Measurements from ENCODE around the gene KIZ. TPM values are rescaled to one million over a fixed set of nuclear protein-coding genes. Genes with fewer than 3 reads are reported as not detected.

The KIZ gene
- total and polyA plus RNA-seq, 2 experiments from 2014 or later = 58.3 to 63.6 TPM

- ATAC-seq = peak; percentile 7
- H3K9me3 Mint-ChIP-seq = no peaks in the 10 kb centered on the region
- Histone ChIP-seq H3K79me2 (replicated peaks; ENCODE audit: insufficient read depth) (no peaks in the 10 kb centered on the region; the same call in 1 of the 2 replicates), H3K4me1 (ENCODE audit: insufficient read depth) (peaks cover 52% of the 10 kb centered on the region), H3K4me3 (peak overlapping the region; percentile 67), H3K27ac (ENCODE audit: low read depth) (no peak overlapping the region), H3K9me2 (ENCODE audit: insufficient read depth) (no peaks in the 10 kb centered on the region), H4K20me1 (replicated peaks; ENCODE audit: insufficient read depth) (0 out of 2 replicates have a peak, but pooled peaks cover 3% of the 10 kb centered on the region), H2AFZ (peak overlapping the region; percentile 90), H3K36me3 (ENCODE audit: insufficient read depth) (no peaks in the 10 kb centered on the region), H3F3A (replicated peaks; ENCODE audit: low read depth) (peaks cover 10% of the 10 kb centered on the region), H3K27me3 (ENCODE audit: insufficient read depth) (peaks cover 100% of the 10 kb centered on the region), H3K4me2 (peak overlapping the region; percentile 90)
- H3K27ac Mint-ChIP-seq = no peak overlapping the region
- peak overlapping the region; percentile 77 for H3K4me3 Mint-ChIP-seq
- DNase-seq (ENCODE audit: low spot score) = peak; percentile 73
- H3K36me3 Mint-ChIP-seq (ENCODE audit: low read depth) = no peaks in the 10 kb centered on the region; the same call in 2 of the 3 replicates
- peaks cover 52% of the 10 kb centered on the region for H3K4me1 Mint-ChIP-seq
- peaks cover 94% of the 10 kb centered on the region for H3K27me3 Mint-ChIP-seq (ENCODE audit: insufficient read depth, low read depth, poor library complexity)
- peak in 1 of 2 experiments; percentile 29; a peak in 2 of 4 replicates for TF ChIP-seq CTCF (conservative IDR thresholded peaks at IDR 0.05; ENCODE audit: low read depth in 2 of 2)
- TF ChIP-seq ZNF331 (CRISPR knock-in tag; IDR thresholded peaks at IDR 0.05; ENCODE audit: low read depth) = no peak
- TF ChIP-seq POLR2AphosphoS5 (IDR thresholded peaks at IDR 0.05; ENCODE audit: low read depth) = peak; percentile 37; the same call in 1 of the 2 replicates
- no peak for TF ChIP-seq ZNF462 (CRISPR knock-in tag; IDR thresholded peaks at IDR 0.05)
- peak; percentile 31 for TF ChIP-seq EZH2 (IDR thresholded peaks at IDR 0.05; ENCODE audit: low read depth, unreplicated experiment)
Measured at GRCh38 chr20:21101932-21102575, 23.8 kb upstream of the KIZ start.

Data from GM23338 (cell line).